GM19043 (cell line): Measurements from ENCODE around the gene SPATS2L.

Source experiments
- ATAC-seq: cut with Tn5 transposase; IDR thresholded peaks from one replicate; pipeline ENCODE4 v1.9.1; 2021; ENCODE audit warnings: low read depth; ENCODE audit not compliant: unreplicated experiment

SPATS2L gene

DNA sequence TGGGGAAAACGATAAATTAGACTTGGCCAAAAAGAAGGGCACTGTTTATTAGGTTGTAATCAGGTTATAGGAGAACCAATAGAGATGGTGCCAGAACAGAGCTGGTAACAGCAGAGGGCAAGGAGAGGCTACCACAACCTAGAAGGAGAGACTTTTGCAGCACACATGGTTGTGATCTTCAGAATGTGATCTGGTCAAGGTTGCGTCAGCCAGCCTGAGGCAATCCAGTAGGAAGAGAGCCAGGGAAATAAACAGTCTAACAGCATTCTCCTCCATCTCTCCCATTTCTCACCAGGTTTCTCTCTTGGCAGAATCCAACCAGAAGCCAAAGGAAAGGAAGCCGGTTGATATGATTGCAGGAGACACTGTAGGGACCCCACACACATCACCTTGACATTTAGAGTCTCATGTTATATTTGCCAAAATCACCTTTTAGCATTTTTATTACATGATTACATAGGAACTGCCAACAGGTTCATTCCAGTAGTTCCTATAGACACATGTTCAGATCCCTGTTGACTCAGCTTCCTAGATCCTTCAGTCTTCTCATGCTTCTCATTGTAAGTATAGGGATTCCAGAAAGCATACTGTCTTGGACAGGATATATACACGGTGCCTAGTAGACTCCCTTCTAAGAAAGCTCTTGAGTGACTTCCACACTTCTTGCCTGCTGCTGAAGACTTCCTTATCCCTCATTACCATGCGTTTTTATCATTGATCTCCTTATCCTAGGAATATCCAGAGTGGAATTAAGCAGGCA, 17.6 kb upstream of the SPATS2L start:
- ATAC-seq, result no peak

DNA sequence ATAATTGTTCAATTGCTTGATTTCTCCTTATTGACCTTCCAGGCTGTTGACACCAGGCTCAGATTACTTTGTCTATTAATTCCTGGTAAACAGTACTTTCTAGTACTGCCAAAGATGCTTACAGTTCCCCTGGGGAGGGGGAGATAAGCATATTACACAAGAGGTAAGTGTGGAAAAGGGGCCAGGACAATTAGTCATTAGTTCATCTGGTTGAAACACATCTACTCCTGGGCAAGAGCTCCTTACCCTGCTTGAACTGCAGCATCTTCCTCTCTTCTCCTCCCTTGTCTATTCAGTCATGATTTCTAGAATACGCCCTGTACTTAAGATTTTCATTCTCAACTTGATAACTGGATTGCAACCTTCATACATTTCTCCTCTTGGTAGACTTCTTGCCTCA, 10.4 kb upstream of the SPATS2L start:
- no peak for ATAC-seq

DNA sequence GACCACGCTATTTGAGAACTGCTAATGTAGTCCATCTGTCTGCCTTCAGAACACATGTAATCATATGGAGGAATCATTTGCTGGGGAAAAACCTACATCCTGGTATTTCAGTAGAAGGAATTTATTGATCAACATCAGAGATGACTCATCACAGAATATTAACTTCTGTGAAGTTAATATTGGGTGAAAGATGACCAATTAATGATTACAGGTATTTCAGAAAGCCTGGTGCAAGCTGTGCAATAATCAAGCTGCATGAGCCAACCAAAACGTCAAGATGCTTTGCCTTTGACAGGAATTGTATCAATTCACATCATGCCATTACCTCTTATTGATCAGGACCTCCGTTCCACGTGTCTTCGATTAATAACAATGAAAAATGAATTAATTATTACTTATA, 9.4 kb upstream of the SPATS2L start:
- ATAC-seq, result no peak

DNA sequence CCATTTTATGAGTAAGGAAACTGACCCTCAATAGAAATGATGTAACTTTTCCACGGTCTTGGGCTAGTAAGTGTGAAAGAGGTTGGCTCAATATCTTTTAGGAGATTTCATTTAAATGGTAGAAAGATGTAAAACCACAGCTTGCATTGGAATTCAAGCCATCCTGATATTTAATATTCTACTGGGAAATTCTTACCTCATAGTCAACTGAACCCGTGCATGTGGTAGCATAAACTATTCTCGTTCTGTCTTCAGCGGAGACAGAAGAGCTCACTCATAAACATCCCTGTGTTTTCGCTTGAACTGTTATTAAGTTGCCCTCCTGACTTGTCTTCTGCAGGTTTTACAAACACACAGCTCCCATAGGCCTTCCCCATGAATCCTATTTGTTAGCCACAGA, 8.5 kb upstream of the SPATS2L start:
- ATAC-seq, result no peak

DNA sequence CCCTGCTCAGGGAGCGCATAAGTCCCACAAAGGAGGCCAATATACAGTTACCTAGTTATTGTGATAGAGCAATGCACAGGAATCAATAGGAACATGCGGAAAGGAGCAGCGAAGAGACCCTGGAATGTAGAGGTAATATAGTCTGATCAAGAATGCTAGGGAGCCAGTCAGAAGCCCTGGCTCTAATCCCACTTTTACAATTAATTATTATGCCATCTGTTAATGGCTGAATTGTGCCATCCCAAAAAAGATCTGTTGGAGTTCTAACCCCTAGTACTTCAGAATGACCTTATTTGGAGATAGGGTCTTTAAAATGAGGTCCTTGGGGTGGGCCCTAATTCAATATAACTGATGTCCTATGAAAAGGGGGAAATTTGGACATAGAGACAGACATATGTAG, 7.7 kb upstream of the SPATS2L start:
- ATAC-seq, result no peak

DNA sequence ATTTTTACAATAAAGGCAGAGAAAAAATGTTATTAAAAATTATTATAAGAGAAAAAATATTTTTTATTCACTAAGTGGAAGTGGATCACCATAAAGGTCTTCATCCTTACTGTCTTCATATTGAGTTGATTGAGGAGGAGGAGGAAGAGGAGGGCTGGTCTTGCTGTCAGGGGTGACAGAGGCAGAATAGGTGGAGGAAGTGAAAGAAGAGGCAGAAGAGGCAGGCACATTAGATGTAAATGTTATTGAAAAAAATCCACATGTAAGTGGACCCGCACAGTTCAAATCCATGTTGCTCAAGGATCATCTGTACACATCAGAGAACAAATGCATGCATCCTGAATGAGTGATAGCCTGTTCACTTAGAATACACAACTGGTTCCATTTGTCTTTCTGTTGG, 6.4 kb upstream of the SPATS2L start:
- ATAC-seq, result no peak

DNA sequence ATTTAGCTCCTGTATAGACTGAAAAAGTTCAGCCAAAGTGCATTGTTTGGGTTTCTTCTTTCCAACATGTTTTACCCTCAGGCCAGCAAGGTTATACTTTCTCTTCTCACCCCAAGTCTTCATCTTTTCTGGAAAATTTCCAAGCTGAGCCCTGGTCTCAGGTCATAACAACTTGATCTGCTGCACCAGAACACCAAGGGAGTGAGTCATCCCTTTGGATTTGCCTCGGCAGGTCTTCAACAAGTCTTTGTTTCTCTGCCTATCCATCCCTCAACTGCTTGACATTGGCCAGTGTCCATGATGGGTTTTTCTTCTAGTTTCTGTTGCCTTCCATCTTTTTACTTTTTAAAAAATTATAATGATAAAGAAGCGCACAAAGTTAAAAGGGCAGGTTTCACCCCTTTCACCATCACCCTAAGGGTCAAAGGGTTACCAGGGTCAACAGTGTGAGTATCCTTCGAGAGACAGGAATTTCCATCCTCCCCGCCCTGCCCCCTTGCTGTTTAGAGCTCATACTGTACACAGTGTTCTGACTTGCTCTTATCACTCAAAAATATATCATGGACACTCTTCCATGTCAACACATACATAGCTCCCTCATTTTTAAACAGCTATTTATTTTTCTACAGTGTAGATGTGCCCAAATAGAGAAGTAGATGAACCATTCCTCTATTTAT, 5.7 kb upstream of the SPATS2L start:
- no peak for ATAC-seq

DNA sequence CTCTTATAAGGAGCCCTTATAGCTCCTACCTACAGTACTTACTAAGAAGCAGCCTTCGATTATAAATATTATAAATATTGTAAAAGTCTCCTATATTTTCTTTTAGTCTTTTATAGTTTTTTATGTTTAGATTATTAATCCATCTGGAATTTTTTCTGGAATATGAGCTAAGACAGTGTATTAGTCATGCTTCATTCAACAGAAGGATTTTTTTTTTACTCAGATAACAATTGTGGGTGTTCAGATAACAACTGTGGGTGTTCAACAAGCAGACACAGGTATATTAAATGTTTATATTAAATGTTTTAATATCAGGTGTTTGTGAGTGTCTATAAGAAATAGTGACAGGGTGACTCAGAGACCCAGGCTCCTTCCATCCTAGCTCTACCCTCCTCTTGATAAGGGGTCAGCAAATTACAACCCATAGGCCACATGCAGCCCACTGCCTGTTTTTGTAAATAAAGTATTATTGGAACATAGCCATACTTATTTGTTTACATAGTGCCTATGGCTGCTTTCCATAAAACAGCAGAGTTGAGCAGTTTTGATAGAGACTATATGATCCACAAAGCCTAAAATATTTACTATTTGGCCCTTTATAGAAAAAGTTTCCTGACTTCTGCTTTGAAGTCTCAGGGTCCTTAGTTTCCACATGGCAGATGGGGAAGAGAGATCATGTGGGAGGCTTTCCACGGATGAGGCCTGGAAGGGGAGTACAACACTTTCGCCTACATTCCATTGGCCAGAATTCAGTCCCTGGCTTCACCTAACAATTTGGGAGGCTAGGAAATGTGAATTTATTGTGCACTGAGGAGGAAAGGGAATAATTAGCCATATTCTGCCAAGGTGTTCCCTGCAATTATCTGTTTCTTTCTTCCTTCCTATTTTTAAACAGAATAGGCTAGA, 4.3 kb upstream of the SPATS2L start:
- ATAC-seq, result no peak

DNA sequence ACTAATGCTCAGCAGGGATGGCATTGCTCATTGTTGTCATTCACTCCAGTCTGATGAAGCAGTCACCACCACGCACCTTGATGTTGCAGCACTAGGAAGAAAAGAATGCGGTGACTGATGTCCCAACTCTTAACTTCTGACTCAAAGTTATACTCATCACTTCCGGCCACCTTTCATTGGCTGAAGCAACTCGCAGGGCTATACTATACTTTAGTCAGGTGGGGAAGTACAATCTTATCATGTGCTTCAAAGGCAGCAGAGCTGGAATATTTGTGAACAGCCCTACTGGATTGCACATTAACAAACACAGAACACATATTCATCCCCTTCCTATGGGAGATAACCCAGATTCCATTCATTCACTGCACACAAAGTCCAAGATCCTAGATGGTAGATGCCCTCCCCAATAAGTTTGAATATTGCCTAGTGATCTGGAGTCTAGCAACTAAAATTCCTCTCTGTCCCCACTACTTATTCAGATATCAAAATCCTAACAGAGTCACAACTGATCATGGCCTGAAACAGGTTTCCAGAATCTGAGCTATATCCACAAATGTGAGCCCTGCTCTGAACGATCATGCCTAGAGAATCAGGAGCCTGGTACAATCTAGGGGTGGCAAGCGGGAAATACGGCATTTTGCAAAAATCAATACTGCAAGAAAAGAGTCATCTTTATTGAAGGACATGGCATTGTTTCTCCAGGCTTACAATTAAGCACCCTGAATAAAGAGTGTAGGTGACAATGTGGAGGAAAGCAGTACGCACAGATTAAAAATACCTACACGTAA, 3.4 kb upstream of the SPATS2L start:
- ATAC-seq, result no peak

DNA sequence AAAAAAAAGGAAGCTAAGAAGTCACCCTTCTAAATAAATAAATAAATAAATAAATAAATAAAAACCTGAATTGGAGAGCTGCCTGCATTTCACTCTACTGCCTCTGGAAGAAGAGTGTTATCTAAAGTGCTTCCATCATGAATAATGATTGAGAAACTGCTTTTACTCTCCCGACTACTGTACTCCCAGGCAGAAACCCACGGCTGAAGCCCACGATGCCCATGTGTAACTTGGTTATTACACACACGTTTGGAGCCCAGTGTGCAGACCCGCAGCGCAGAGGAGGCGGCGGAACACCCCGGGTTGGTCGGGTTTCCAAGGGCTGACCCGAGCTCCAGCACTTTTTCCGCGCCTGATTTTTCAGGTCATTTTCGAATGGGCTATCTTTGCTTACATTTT, 697 bp upstream of the SPATS2L start:
- peak; percentile 6 for ATAC-seq

DNA sequence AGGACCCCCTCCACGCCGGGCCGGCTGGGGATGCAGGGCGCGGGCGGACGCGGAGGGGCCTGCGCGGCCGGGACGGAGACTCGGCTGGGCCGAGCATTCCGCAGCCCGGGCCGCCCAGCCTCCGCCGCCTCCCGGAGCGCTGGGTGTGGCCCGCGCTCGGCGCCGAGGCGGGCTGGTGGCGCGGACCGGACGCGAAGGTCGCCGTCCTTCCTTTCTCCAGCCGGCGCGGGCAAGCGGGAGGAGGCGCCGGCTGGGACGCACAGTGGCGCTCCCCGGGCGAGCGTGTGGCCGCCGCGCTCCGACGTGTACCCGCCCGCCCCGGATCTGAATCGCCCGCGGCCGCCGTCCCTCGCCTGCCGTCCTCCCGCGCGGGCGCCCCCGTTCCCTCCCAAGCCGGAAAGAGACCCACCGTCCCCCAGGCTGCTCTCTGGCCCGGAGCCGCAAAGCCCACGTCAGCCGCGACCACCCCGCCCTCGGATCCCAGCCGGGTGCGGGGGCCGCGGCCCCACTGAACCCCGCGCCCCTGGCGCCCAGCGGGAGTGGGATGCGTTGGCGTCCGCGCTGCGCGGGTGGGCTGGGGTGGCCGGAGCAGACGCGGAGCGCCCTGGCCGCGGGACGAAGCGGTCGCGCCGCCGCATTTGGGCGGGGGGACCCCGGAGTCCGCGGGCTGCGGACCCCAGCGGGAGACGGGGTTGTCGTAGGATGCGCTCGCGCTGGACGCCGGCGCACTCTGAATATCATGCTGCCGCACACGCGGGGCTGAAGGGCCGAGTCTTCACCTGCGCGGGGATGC, 634 bp downstream of the SPATS2L start:
- peak; percentile 42 for ATAC-seq

DNA sequence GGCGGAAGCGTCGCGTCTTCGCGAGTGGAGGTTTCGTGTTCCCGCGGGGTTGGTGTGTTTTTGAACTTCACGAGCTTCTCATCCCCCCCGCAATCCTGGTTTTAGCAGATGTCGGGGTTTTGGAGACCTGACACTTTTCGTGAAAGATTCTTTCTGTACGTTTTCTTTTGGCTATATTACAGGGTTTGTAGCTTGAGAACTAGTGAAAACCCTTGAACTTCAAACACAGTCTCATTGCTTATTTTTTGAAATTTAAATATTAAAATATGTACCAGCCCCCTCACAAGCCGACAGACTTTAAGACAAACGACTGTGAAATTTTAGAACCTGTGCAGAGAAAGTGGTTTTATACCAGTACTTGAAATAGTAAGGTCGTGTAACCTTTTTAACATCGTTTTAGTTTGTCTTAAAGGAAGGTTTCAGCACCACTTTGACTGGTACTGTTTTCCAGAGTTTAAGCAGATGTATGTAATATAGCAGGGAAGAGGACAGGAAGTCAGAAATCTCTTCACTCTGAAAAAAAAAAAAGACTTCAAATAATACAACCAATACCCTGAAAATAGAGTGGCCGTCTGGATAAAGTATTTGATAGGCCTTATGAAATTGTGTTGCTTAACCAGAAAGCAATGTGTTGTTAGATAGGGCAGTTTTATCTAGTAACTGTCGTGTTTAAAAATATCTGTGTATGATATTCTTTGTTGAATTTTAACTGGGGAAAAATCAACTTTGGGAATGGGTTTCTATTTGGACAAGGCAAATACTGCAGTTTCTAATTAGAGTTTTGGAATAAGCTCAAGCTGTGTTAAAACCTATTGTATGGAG, 1.4 kb downstream of the SPATS2L start:
- ATAC-seq, result no peak

DNA sequence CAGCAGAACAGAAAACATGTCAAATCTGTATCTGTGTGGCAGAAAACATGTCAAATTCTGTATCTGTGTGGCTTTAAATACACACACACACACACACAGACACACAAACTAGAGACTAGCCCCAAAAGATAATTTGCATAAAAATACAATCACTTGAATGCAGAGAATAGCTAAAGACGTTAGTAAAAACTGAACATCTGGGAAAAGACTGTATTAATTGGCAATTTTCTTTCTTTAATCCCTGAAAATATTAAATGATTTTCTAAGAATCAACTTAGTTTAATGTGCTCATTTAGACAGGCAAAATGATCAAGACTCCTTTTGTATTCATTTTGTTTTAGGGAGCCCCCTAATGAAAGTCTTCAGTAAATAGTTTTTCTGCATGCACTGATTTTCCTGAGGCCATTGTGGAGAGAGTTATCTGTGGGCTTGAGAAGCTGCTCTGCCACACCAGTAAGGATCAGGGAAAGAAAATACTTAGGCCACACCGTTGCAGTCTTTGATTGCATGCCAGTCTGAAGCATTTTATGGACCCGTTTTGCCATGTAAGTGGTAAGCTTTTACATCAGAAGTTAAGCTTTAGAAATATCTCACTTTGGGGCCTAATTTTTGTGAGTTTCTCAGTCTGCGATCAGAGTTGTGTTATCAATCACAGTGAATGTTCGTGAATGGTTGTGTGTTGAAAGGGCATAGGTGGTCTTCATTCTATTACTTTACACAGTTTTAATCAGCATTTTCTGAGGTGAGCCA, 2.2 kb downstream of the SPATS2L start:
- no peak for ATAC-seq

DNA sequence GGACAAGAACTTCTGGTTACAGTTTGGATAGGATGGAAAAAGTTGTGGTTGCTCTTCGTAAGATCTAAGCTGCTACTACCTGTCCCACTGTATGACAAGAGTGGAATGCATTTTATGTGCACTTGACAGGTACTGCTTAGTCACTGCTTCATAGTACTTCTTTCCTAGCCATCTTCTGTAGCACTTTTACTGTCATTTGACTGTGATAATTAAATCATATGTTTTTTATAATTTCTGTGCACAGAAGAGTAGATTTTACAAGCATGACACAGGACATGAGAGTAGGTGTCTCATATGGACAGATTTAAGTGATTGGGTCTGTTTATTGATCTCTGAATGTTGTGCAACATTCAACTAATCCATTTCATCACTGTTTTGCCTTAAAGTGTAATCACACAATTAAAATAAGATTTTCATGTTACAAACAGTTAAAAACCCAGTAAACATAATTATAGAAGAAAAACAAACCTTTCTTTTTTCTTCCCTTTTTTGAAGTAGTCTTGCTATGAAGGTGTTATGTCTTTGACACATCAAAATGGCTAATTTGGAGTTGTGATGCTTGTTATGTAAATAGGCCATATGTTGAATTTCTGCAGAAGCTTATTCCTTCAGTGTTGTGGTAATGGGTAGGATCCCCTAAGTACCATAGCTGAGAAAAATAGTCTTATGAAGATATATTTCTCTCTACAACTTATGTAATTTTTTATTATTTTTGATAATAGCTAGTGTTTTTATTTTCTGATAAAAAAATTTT, 3.0 kb downstream of the SPATS2L start:
- no peak for ATAC-seq

DNA sequence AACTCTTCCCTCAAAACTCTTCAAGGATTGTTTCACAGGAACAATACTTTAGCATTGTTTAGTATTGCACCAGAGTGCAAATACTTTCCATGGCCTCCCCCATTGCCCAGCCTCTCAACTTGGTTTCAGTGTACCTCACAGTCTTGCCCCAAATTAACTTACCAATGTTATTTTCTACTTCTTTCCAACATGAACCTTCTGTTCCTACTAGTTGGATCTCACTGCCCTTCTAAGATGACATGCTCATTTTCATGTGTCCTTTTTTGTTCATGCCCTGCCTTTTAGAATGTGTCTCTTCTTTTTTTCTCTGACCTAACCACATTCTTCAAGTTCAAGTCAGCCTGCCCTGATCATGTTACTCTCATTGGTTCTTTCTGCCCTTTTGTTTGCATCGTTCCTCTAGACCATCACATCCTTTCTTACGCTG, 4.1 kb downstream of the SPATS2L start:
- no peak for ATAC-seq

DNA sequence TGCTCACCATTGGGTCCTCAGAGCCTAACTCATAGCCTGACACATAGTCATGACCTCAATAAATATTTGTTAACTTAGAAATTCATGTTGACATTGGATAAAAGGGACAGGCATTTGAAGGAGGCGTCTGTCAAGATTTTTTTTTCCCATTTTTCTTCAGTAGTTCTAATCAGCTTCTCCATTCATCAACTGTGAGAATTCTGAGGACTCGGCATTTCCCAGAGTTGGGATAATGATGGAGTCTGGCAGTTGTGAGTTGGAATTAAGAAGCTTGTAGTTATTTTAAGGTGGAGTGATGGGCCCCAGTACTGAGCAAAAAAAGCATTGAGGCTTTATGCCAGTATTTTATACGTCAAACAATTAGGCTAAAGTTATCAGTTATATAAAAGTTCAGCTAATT, 4.6 kb downstream of the SPATS2L start:
- ATAC-seq, result no peak

DNA sequence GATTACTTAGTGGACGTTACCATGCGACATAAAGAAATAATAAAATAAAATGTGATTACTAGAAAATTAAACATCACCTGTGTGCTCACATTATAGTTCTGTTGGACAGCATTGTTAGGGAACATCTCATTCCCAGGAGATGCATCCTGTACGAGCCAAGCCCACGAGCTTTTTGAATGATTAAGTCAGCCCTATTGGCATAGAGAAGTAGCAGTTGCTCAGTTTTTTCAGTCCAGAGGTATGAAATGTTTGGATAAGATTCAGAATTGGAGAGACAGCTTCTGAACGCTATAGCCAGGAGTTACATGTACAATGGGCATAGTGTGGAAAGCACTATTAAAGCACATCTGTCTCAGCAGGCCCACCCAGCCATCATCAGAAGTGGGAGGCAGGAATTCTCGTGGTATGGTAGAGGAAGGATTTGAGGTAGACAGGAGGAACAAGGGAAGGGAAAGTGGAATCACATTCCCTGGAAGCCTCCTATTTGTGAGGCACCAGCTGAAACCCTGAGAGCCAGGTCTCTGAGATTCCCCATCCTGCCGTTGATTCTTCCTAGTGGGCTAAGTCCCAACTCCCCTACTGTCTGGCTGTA, 8.6 kb downstream of the SPATS2L start:
- ATAC-seq, result no peak
